Epithelial cell of esophagus (primary cell): Measurements from ENCODE around the gene PPP2R5D.
A peak's percentile ranks its signal among the peaks of the same experiment; 100 is the strongest.

ENCODE experiments used
- DNase-seq: peaks from one replicate; pipeline ENCODE4 v3.0.0; 2010; ENCODE audit warnings: low read depth
- H3K4me3 ChIP-seq: 2 replicates; pipeline ENCODE4 v1.5.1; 2011; ENCODE audit warnings: mild to moderate bottlenecking, low read length, control low read depth
- TF ChIP-seq, protein P1 (sequence below): IDR thresholded peaks from 2 replicates; pipeline ENCODE4 v1.5.1; 2011; ENCODE audit warnings: low read depth, mild to moderate bottlenecking, low read length, control low read depth, inconsistent platforms; ENCODE audit not compliant: insufficient read depth; ENCODE audit errors: missing control alignments

PPP2R5D gene

DNA sequence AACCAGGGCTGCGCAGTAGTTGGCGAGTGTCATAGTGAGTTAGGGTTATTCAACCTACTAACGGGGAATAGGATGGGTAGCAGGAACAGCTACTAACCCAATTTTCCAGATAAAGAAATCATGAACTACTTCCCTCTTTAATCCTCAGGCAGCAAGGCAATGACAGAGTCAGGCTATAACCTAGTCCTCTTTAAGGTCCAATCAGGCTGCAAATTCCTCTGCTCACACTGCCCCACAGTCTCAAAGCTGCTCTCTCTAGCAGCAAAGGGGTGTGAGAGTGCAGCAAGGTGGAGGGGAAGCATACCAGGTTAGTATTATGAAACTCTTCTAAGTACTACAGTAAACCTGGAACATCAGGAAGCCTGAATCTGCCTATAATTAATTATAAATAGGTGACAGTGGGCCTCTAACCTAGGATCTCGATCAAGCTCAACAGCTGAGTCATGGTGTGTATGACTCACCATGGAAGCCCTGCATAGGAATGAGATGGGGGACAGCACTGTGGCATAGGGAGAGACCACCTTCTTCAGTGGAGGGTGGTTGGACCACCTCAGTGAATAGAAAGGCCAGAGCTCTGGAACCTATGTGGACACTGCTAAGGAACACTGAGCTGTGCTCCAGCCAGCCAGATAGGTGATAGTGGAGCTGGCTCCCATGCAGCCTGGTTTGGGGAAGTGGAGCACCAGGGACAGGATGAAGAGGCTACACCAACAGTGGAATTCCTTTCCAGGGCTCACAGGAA, 13.3 kb upstream of the PPP2R5D start:
- H3K4me3 ChIP-seq, result no peak overlapping the region
- TF ChIP-seq, protein P1, sequence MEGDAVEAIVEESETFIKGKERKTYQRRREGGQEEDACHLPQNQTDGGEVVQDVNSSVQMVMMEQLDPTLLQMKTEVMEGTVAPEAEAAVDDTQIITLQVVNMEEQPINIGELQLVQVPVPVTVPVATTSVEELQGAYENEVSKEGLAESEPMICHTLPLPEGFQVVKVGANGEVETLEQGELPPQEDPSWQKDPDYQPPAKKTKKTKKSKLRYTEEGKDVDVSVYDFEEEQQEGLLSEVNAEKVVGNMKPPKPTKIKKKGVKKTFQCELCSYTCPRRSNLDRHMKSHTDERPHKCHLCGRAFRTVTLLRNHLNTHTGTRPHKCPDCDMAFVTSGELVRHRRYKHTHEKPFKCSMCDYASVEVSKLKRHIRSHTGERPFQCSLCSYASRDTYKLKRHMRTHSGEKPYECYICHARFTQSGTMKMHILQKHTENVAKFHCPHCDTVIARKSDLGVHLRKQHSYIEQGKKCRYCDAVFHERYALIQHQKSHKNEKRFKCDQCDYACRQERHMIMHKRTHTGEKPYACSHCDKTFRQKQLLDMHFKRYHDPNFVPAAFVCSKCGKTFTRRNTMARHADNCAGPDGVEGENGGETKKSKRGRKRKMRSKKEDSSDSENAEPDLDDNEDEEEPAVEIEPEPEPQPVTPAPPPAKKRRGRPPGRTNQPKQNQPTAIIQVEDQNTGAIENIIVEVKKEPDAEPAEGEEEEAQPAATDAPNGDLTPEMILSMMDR, result no peak
- peak; percentile 42 for DNase-seq

GRCh38 chr6:42971746-42972327, 12.5 kb upstream of the PPP2R5D start:
- TF ChIP-seq, protein P1, result no peak

GRCh38 chr6:42973926-42974325, 10.4 kb upstream of the PPP2R5D start:
- H3K4me3 ChIP-seq, result no peak overlapping the region
- no peak for DNase-seq
- TF ChIP-seq, protein P1, result no peak

More at GRCh38 chr6:42971746-42972327, 12.5 kb upstream of the PPP2R5D start:
- DNase-seq, result no peak
- no peak overlapping the region for H3K4me3 ChIP-seq

DNA sequence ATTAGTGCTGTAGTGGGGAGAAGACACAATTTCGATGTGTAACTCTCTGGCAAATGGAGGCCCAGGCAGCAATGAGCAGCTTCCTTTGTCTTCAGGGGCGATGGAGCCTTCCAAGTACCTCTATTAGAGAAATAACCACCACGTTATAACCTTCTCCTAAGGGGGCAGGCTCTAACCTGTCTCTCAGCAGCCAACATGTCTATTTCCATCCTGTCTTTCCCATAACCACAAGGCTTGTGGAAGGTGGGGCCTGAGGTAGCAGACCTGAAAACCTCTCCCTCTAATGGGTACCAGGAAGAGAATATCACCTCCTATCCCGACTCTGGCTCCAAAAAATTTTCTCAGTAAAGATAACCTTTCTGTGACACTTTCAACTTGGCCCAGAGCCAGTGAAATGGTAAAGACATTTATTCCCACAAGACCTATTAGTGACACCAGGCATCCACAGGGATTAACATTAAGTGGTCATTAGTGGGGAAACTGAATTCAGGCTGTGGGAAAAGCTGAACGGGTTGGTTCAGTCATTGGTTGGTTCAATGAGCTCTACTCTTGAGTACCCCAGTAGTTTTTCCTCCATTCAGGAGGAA, 9.4 kb upstream of the PPP2R5D start:
- TF ChIP-seq, protein P1, result no peak
- DNase-seq, result peak; percentile 78
- no peak overlapping the region for H3K4me3 ChIP-seq

DNA sequence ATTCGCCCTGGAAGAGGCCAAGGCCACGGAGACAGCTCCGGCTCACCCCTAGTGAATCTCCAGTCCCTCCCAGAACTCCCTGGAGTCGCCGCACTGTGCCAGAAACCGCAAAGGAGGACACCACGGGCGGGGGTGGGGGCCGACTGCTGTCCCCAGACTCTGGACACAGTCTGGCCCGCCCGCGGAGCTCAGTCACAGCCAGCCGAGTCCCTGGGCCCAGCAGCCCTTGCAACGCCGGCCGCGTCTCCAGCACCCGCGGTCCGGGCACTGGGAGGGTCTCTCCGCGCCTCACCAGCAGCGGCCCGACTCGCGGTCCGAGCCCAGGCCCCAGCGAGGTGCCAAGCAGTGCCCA, 5.9 kb upstream of the PPP2R5D start:
- peak overlapping the region; percentile 73 for H3K4me3 ChIP-seq
- DNase-seq, result no peak
- TF ChIP-seq, protein P1, result no peak

- peak within 1 kb of the TSS; percentile 73 for H3K4me3 ChIP-seq
- DNase-seq, result peak; percentile 83
- TF ChIP-seq, protein P1, result no peak
Observed at GRCh38 chr6:42978839-42979522, 5.4 kb upstream of the PPP2R5D start, which contains the start of gene PEX6. TSS of gene PEX6 (minus strand) at chr6:42979181. CDS start at chr6:42979150, 31 bp downstream.
